ENCODE data around the gene PATJ. TPM values are rescaled to one million over a fixed set of nuclear protein-coding genes. Genes with fewer than 3 reads are reported as not detected.
"Not testable (repeated sequence)": the region's sequence is repeated elsewhere in the genome, so short reads cannot be mapped to it uniquely, and the experiment has no call there.

Gene PATJ
- total and polyA plus RNA-seq, 9 donors, result 2.8 to 5.1 (median 3.5) TPM

GRCh38 chr1:61955261-61955660, 213.0 kb downstream of the PATJ start:
- Histone ChIP-seq H3K4me1 (ENCODE audit: control insufficient read depth, insufficient read depth, low read length) (no peaks in the 10 kb centered on the region), H3K9me3 (replicated peaks; ENCODE audit: control insufficient read depth, low read depth, low read length) (no peaks in the 10 kb centered on the region), H3K27me3 (ENCODE audit: control insufficient read depth, insufficient read depth, low read length) (no peaks in the 10 kb centered on the region), H3K4me3 (ENCODE audit: low read length) (no peak overlapping the region), H3K27ac (ENCODE audit: low read length) (no peak overlapping the region), H3K36me3 (ENCODE audit: control insufficient read depth, insufficient read depth, low read length) (no peaks in the 10 kb centered on the region)
- WGBS (ENCODE audit: insufficient coverage), result no CpG with 5 or more reads among the region's 1 CpG
- no peak for DNase-seq

DNA sequence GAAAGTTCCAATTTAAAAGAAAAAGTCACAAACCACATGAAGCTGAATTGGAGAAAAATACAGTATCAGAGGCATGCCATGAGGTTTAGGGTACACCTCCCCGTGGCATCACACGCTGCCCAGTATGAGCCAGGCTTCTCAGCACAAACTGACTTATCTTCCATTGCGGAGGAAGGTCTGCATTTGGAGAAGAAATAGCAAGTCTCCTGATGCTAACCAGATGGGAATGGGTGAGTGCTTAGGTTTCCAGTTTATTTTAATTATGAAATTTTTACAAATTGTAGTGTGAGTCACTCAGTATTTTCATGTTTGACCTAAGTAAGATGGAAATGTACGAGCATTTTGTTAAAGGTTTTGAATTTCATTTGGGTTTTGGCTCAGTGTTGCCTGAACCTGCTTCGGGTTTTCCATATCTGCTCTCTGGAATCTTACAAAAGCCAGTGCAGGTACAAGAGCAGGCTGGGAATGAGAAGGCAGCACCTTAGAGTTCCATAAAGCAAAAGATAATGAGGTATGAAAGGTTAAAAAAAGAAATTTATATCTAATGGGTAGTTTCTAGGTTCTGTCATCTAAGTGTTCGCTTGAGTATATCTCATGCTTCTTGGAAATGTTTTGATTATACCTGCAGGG, 213.9 kb downstream of the PATJ start:
- no peak for DNase-seq
- no peaks in the 10 kb centered on the region for H3K9me3 ChIP-seq (replicated peaks; ENCODE audit: control insufficient read depth, low read depth, low read length)
- 56% methylated on average over 3 of the region's 6 CpGs for WGBS (ENCODE audit: insufficient coverage)
- H3K4me1 ChIP-seq (ENCODE audit: control insufficient read depth, insufficient read depth, low read length), result no peaks in the 10 kb centered on the region
- H3K27me3 ChIP-seq (ENCODE audit: control insufficient read depth, insufficient read depth, low read length), result no peaks in the 10 kb centered on the region
- no peak overlapping the region for H3K4me3 ChIP-seq (ENCODE audit: low read length)
- H3K27ac ChIP-seq (ENCODE audit: low read length), result no peak overlapping the region
- H3K36me3 ChIP-seq (ENCODE audit: control insufficient read depth, insufficient read depth, low read length), result no peaks in the 10 kb centered on the region

DNA sequence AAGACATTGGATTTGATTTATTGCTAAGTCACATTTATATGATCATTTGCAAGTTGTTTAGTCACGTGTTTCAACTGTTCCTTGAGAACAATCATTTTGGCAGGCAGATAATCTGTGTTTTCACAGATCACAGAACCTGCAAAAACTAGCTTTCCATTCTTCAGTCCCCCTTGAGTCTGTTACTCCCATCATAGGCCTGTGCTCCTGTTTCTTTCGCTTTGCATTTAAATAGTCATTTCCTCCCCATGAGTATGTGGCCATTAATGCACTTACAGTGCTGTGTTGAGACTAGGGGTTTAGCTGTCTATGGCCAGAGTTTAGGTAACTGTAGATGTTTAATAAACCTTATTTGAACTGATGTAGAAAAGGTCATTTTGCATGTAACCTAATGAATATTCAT, 214.5 kb downstream of the PATJ start:
- WGBS (ENCODE audit: insufficient coverage), result no CpG with 5 or more reads among the region's 2 CpGs
- no peaks in the 10 kb centered on the region for H3K9me3 ChIP-seq (replicated peaks; ENCODE audit: control insufficient read depth, low read depth, low read length)
- peak; percentile 43 for DNase-seq
- H3K4me1 ChIP-seq (ENCODE audit: control insufficient read depth, insufficient read depth, low read length), result no peaks in the 10 kb centered on the region
- no peak overlapping the region for H3K4me3 ChIP-seq (ENCODE audit: low read length)
- no peaks in the 10 kb centered on the region for H3K36me3 ChIP-seq (ENCODE audit: control insufficient read depth, insufficient read depth, low read length)
- no peaks in the 10 kb centered on the region for H3K27me3 ChIP-seq (ENCODE audit: control insufficient read depth, insufficient read depth, low read length)
- no peak overlapping the region for H3K27ac ChIP-seq (ENCODE audit: low read length)

DNA sequence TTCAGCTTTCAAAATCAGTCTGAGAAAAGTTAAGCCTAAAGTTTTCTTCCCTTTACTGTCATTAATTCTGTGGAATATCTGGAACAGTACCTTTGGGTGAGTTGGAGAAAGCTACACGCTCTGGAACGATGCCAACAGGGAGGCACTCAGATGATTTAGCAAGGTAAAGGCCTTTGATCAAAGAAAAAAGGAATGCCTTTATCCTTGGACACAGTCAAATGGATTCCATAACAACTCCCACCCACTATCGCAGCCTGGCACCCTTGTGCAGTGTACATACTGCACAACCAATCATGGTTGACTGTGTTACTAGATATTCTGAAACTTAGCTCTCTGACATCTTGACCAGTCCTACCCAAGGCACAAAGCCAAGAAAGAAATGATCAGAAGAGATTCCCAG, 218.7 kb downstream of the PATJ start:
- 67% methylated on average over 1 of the region's 3 CpGs for WGBS (ENCODE audit: insufficient coverage)

DNA sequence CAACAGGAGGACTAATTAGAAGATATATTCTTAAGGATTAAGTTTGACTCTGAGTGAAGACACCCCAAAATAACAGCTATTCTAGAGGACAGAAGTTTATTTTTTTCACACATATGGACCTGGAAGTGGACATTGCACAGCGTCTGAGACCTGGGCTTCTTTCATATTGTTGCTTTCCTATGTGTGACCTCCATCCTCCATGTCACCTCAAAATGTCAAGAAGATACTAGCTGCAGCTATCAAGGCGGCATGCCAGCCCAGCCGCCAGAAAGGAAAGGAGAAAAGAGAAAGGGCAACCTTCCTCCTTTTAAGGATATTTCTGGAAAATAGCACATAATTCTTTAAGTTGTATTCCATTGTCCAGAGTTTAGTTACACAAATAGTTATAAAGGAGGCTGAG, 220.4 kb downstream of the PATJ start:
- H3K27me3 ChIP-seq (ENCODE audit: control insufficient read depth, insufficient read depth, low read length), result no peaks in the 10 kb centered on the region
- no peak for DNase-seq
- no peak overlapping the region for H3K27ac ChIP-seq (ENCODE audit: low read length)
- no peak overlapping the region for H3K4me3 ChIP-seq (ENCODE audit: low read length)
- H3K9me3 ChIP-seq (replicated peaks; ENCODE audit: control insufficient read depth, low read depth, low read length), result no peaks in the 10 kb centered on the region
- no CpG with 5 or more reads among the region's 3 CpGs for WGBS (ENCODE audit: insufficient coverage)
- no peaks in the 10 kb centered on the region for H3K4me1 ChIP-seq (ENCODE audit: control insufficient read depth, insufficient read depth, low read length)
- no peaks in the 10 kb centered on the region for H3K36me3 ChIP-seq (ENCODE audit: control insufficient read depth, insufficient read depth, low read length)

More for the DNA sequence above, 218.7 kb downstream of the PATJ start:
- H3K9me3 ChIP-seq (replicated peaks; ENCODE audit: control insufficient read depth, low read depth, low read length), result no peaks in the 10 kb centered on the region
- no peak for DNase-seq
- H3K27me3 ChIP-seq (ENCODE audit: control insufficient read depth, insufficient read depth, low read length), result no peaks in the 10 kb centered on the region
- H3K36me3 ChIP-seq (ENCODE audit: control insufficient read depth, insufficient read depth, low read length), result no peaks in the 10 kb centered on the region
- H3K4me1 ChIP-seq (ENCODE audit: control insufficient read depth, insufficient read depth, low read length), result no peaks in the 10 kb centered on the region
- H3K4me3 ChIP-seq (ENCODE audit: low read length), result no peak overlapping the region
- H3K27ac ChIP-seq (ENCODE audit: low read length), result no peak overlapping the region

DNA sequence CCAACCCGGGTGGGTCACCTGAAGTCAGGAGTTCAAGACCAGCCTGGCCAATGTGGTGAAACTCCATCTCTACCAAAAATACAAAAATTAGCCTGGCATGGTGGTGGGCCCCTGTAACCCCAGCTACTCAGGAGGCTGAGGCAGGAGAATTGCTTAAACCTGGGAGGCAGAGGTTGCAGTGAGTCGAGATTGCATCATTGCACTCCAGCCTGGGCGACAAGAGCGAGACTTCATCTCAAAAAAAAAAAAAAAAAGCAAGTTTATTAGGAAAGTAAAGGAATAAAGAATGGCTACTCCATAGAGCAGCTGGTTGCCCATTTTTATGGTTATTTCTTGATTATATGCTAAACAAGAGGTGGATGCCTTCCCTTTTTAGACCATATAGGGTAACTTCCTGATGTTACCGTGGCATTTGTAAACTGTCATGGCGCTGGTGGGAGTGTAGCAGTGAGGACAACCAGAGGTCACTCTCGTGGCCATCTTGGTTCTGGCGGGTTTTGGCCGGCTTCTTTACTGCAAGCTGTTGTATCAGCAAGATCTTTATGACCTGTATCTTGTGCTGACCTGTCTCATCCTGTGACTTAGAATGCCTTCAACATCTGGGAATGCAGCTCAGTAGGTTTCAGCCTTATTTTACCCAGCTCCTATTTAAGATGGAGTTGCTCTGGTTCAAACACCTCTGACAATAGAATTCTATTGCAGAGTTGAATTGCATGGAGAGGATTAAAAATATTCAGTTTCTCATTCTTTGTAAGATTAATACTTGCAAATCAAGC, 224.4 kb downstream of the PATJ start:
- H3K36me3 ChIP-seq (ENCODE audit: control insufficient read depth, insufficient read depth, low read length); H3K27ac ChIP-seq (ENCODE audit: low read length); H3K9me3 ChIP-seq (replicated peaks; ENCODE audit: control insufficient read depth, low read depth, low read length); H3K4me1 ChIP-seq (ENCODE audit: control insufficient read depth, insufficient read depth, low read length); H3K27me3 ChIP-seq (ENCODE audit: control insufficient read depth, insufficient read depth, low read length); DNase-seq; H3K4me3 ChIP-seq (ENCODE audit: low read length): not testable (repeated sequence)
- 100% methylated on average over 1 of the region's 9 CpGs for WGBS (ENCODE audit: insufficient coverage)

DNA sequence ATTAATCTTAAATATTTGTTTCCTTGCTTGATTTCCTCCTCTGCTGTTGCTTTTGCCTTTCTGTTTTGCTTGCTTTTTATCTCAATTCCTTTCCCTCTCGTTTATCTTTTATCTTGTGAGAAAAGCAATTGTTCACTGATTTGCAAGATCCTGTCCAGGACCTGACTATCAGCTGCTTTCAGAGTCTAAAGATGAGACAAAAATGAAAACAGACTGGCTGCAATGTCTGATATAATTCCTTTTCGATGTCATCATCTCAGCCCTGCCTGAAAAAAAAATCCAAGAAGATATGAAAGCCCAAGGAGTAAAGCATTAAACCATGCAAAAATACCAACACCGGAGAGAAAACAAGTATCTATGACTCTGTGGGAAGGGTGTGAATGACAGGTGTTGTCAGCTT, 225.5 kb downstream of the PATJ start:
- no CpG with 5 or more reads among the region's 3 CpGs for WGBS (ENCODE audit: insufficient coverage)
- Histone ChIP-seq H3K9me3 (replicated peaks; ENCODE audit: control insufficient read depth, low read depth, low read length) (no peaks in the 10 kb centered on the region), H3K36me3 (ENCODE audit: control insufficient read depth, insufficient read depth, low read length) (no peaks in the 10 kb centered on the region), H3K27ac (ENCODE audit: low read length) (no peak overlapping the region), H3K27me3 (ENCODE audit: control insufficient read depth, insufficient read depth, low read length) (no peaks in the 10 kb centered on the region), H3K4me1 (ENCODE audit: control insufficient read depth, insufficient read depth, low read length) (no peaks in the 10 kb centered on the region), H3K4me3 (ENCODE audit: low read length) (no peak overlapping the region)
- no peak for DNase-seq

GRCh38 chr1:61968869-61969268, 226.6 kb downstream of the PATJ start:
- H3K9me3 ChIP-seq (replicated peaks; ENCODE audit: control insufficient read depth, low read depth, low read length), result no peaks in the 10 kb centered on the region
- no peak for DNase-seq
- no peak overlapping the region for H3K27ac ChIP-seq (ENCODE audit: low read length)
- no CpG with 5 or more reads among the region's 1 CpG for WGBS (ENCODE audit: insufficient coverage)
- no peaks in the 10 kb centered on the region for H3K36me3 ChIP-seq (ENCODE audit: control insufficient read depth, insufficient read depth, low read length)
- no peak overlapping the region for H3K4me3 ChIP-seq (ENCODE audit: low read length)
- no peaks in the 10 kb centered on the region for H3K4me1 ChIP-seq (ENCODE audit: control insufficient read depth, insufficient read depth, low read length)
- H3K27me3 ChIP-seq (ENCODE audit: control insufficient read depth, insufficient read depth, low read length), result no peaks in the 10 kb centered on the region

- Histone ChIP-seq H3K36me3 (ENCODE audit: control insufficient read depth, insufficient read depth, low read length) (no peaks in the 10 kb centered on the region), H3K4me1 (ENCODE audit: control insufficient read depth, insufficient read depth, low read length) (no peaks in the 10 kb centered on the region), H3K4me3 (ENCODE audit: low read length) (no peak overlapping the region), H3K9me3 (replicated peaks; ENCODE audit: control insufficient read depth, low read depth, low read length) (no peaks in the 10 kb centered on the region), H3K27me3 (ENCODE audit: control insufficient read depth, insufficient read depth, low read length) (no peaks in the 10 kb centered on the region), H3K27ac (ENCODE audit: low read length) (no peak overlapping the region)
- peak; percentile 16 for DNase-seq
- WGBS (ENCODE audit: insufficient coverage), result 43% methylated on average over 1 of the region's 8 CpGs
These were observed 231.0 kb downstream of the PATJ start for GRCh38 chr1:61973100-61973837.

DNA sequence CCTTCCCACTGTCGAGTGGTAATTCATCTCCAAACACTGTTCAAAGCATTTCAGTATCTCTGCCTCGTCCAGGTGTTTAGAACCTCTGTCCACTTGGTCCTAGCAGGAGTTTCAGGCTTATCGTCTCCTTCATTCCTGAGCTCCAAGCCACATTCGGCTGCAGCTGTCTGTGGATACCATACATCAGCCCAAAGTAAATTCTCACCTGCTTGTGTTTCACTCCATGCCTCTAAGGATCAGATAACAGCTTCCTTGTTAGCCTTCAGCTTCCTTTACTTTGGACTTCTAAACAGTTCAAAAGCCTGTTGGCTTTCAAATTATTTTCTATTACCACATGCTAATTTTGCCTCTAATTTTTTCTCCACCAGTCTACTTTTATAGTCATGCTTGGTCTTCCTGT, 233.4 kb downstream of the PATJ start:
- WGBS (ENCODE audit: insufficient coverage), result 55% methylated on average over 4 of the region's 4 CpGs
- Histone ChIP-seq H3K9me3 (replicated peaks; ENCODE audit: control insufficient read depth, low read depth, low read length) (no peaks in the 10 kb centered on the region), H3K36me3 (ENCODE audit: control insufficient read depth, insufficient read depth, low read length) (no peaks in the 10 kb centered on the region), H3K27ac (ENCODE audit: low read length) (no peak overlapping the region), H3K4me3 (ENCODE audit: low read length) (no peak overlapping the region), H3K4me1 (ENCODE audit: control insufficient read depth, insufficient read depth, low read length) (no peaks in the 10 kb centered on the region), H3K27me3 (ENCODE audit: control insufficient read depth, insufficient read depth, low read length) (no peaks in the 10 kb centered on the region)
- peak; percentile 9 for DNase-seq
